Nephron progenitor cell (in vitro differentiated cells): ENCODE results near the gene KRTAP10-8.
"Not testable (repeated sequence)": the region's sequence is repeated elsewhere in the genome, so short reads cannot be mapped to it uniquely, and the experiment has no call there.

ENCODE experiments used
- DNase-seq: peaks from one replicate; pipeline ENCODE4 v3.0.0; 2021
- H3K27ac Mint-ChIP-seq: 2 replicates; pipeline ENCODE4 v1.8.0; 2021; ENCODE audit warnings: mild to moderate bottlenecking, moderate library complexity, mixed read lengths
- H3K27me3 Mint-ChIP-seq: 2 replicates; pipeline ENCODE4 v1.8.0; 2021; ENCODE audit warnings: mild to moderate bottlenecking, low read depth, mixed read lengths; ENCODE audit not compliant: poor library complexity
- H3K36me3 Mint-ChIP-seq: 2 replicates; pipeline ENCODE4 v1.8.0; 2021; ENCODE audit warnings: low read depth, mixed read lengths
- H3K4me1 Mint-ChIP-seq: 2 replicates; pipeline ENCODE4 v1.8.0; 2021; ENCODE audit warnings: mixed read lengths
- H3K4me3 Mint-ChIP-seq: 2 replicates; pipeline ENCODE4 v1.8.0; 2021; ENCODE audit warnings: mild to moderate bottlenecking, moderate library complexity, mixed read lengths
- H3K9me3 Mint-ChIP-seq: 2 replicates; pipeline ENCODE4 v1.8.0; 2021; ENCODE audit warnings: mild to moderate bottlenecking, moderate library complexity, mixed read lengths
- CTCF ChIP-seq: fragments of 200-600 bp; sonication (generic); IDR thresholded peaks from 2 replicates; pipeline ENCODE4 v1.5.0; 2021; ENCODE audit warnings: antibody characterized with exemption

The KRTAP10-8 gene

GRCh38 chr21:44590311-44590721 lies 21.6 kb upstream of the KRTAP10-8 start:
- H3K27me3 Mint-ChIP-seq: peaks cover 4% of the 10 kb centered on the region
- TF ChIP-seq CTCF: no peak
- no peak overlapping the region for H3K4me3 Mint-ChIP-seq
- H3K4me1 Mint-ChIP-seq: peaks cover 33% of the 10 kb centered on the region
- peaks cover 28% of the 10 kb centered on the region for H3K9me3 Mint-ChIP-seq
- no peak for DNase-seq
- no peak overlapping the region for H3K27ac Mint-ChIP-seq
- H3K36me3 Mint-ChIP-seq: no peaks in the 10 kb centered on the region

- not testable (repeated sequence) for H3K4me3 Mint-ChIP-seq, H3K27me3 Mint-ChIP-seq, DNase-seq
Observed at GRCh38 chr21:44590897-44591800, 20.7 kb upstream of the KRTAP10-8 start.

DNA sequence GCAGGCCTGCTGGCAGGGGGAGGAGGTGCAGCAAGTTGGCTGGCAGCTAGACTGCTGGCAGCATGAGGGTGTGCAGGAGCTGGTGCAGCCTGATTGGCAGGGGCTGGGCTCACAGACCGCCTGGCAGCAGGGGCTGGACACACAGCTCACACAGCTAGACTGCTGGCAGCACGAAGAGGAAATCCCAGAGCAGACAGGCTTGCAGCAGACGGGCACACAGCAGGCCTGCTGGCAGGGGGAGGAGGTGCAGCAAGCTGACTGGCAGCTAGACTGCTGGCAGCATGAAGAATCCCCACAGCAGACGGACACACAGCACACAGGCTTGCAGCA lies 20.1 kb upstream of the KRTAP10-8 start:
- H3K36me3 Mint-ChIP-seq: not testable (repeated sequence)
- H3K4me1 Mint-ChIP-seq: peaks cover 35% of the 10 kb centered on the region

More at GRCh38 chr21:44590897-44591800, 20.7 kb upstream of the KRTAP10-8 start:
- H3K36me3 Mint-ChIP-seq: not testable (repeated sequence)
- Mint-ChIP-seq H3K9me3 (peaks cover 20% of the 10 kb centered on the region), H3K4me1 (peaks cover 35% of the 10 kb centered on the region), H3K27ac (peak overlapping the region; percentile 92)

DNA sequence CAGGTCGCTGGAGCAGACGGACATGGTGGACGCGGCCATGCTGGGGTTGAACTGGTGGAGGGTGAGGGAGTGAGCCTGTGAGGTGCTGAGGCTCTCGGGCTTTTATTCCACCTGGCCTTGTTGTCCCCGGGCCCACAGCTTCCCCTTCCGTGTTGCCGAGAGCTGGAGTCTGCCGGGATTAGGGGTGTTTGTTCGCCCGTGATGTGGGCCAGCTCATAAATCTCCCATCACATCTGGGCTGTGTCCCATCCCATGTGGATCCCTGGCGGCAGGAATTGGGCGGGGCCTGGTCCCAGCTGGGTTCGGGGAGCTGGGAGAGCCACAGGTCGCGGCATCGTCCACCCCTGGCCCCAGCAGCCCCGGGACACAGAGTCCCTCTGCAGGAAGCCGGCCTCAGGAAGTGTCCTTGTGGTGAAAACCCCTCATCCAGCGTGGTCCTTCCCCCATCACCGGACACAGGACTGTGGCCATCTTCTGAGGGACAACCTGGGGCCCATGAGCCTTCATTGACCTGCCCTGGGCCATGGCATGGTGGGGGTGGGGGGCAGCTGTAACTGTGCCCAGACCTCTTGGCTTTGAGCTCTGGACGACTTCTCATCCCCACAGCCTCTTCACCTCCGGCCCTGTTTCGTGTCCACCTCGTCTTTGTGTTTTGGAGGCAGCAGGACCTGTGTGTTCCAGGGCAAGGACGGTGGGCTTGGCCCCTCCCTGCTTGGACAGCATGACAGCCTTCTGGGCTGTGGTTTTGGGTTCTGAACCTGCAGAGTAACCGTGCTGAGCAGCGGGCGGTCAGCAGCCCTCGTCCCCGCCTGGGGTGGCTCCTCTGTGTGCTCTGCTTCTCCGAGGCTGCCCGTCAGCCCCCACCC lies 19.2 kb upstream of the KRTAP10-8 start, which contains the start of gene KRTAP10-6:
Gene KRTAP10-6, minus strand, starts transcription at position 60 of the 866 bp plus-strand sequence. Its CDS starts 21 bp downstream, at position 39.
- Mint-ChIP-seq H3K9me3 (peaks cover 11% of the 10 kb centered on the region), H3K4me3 (no peak within 1 kb of the TSS), H3K4me1 (peaks cover 35% of the 10 kb centered on the region), H3K36me3 (peaks cover under 1% of the 10 kb centered on the region), H3K27me3 (peaks cover 4% of the 10 kb centered on the region), H3K27ac (peak within 1 kb of the TSS; percentile 92)
- no peak for DNase-seq
- TF ChIP-seq CTCF: no peak

More for the DNA sequence above, 20.1 kb upstream of the KRTAP10-8 start:
- Mint-ChIP-seq H3K27ac (peak overlapping the region; percentile 92), H3K9me3 (peaks cover 14% of the 10 kb centered on the region)
- H3K27me3 Mint-ChIP-seq, H3K4me3 Mint-ChIP-seq, DNase-seq: not testable (repeated sequence)

GRCh38 chr21:44593598-44594405 lies 18.1 kb upstream of the KRTAP10-8 start:
- peaks cover 11% of the 10 kb centered on the region for H3K36me3 Mint-ChIP-seq
- peak overlapping the region; percentile 82 for H3K27ac Mint-ChIP-seq
- H3K4me1 Mint-ChIP-seq: peaks cover 46% of the 10 kb centered on the region
- peaks cover 5% of the 10 kb centered on the region for H3K27me3 Mint-ChIP-seq
- DNase-seq: no peak
- peak overlapping the region; percentile 19 for H3K4me3 Mint-ChIP-seq
- peaks cover 18% of the 10 kb centered on the region for H3K9me3 Mint-ChIP-seq
- TF ChIP-seq CTCF: no peak

GRCh38 chr21:44594406-44594916 lies 17.4 kb upstream of the KRTAP10-8 start:
- DNase-seq: no peak
- TF ChIP-seq CTCF: no peak
- peaks cover 5% of the 10 kb centered on the region for H3K27me3 Mint-ChIP-seq
- H3K9me3 Mint-ChIP-seq: peaks cover 23% of the 10 kb centered on the region
- H3K27ac Mint-ChIP-seq: no peak overlapping the region
- peaks cover 48% of the 10 kb centered on the region for H3K4me1 Mint-ChIP-seq
- peaks cover 12% of the 10 kb centered on the region for H3K36me3 Mint-ChIP-seq
- H3K4me3 Mint-ChIP-seq: no peak overlapping the region
